ENCODE results near the gene LRRC18.

LRRC18 gene

GRCh38 chr10:48904861-48905260 is 34.8 kb downstream of the LRRC18 start:
- no peak for TF ChIP-seq REST (IDR thresholded peaks at IDR 0.05; ENCODE audit: insufficient read depth in 1 of 2, low read depth in 2 of 2, low read length in 2 of 2)

- TF ChIP-seq REST (IDR thresholded peaks at IDR 0.05; ENCODE audit: insufficient read depth in 1 of 2, low read depth in 2 of 2, low read length in 2 of 2) (no peak), SIN3A (IDR thresholded peaks at IDR 0.05; ENCODE audit: borderline replicate concordance, insufficient read depth, low read length) (no peak), TAF1 (IDR thresholded peaks at IDR 0.05; ENCODE audit: borderline replicate concordance, insufficient read depth, low read length) (no peak), FOXP2 (optimal IDR thresholded peaks at IDR 0.05; ENCODE audit: borderline replicate concordance, extremely low read depth, extremely low read length, insufficient read depth) (no peak), POLR2AphosphoS5 (IDR thresholded peaks at IDR 0.05; ENCODE audit: low read depth, low read length) (no peak)
Measured at GRCh38 chr10:48903151-48903550, 36.5 kb downstream of the LRRC18 start.

DNA sequence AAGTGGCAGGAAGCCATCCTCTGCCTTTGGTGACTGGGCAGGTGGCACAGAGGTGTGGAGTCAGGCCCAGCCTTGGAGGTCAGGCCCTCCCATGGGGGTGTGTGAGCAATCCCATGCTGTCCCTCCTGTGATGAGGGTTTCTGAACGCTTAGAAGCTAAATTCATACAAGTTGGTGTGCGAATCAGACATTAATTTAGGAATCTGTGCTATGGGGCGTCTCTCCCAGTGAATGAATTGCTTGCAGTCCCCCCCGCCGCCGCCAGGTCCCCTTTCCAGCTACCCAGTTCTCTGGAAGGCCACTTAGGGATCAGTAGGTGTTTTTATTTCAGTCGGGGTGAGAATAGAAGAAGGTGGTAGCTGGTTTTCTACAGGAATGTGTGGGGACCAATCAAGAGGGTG is 37.5 kb downstream of the LRRC18 start:
- TF ChIP-seq REST (IDR thresholded peaks at IDR 0.05; ENCODE audit: insufficient read depth in 1 of 2, low read depth in 2 of 2, low read length in 2 of 2) (no peak), SIN3A (IDR thresholded peaks at IDR 0.05; ENCODE audit: borderline replicate concordance, insufficient read depth, low read length) (no peak), TAF1 (IDR thresholded peaks at IDR 0.05; ENCODE audit: borderline replicate concordance, insufficient read depth, low read length) (no peak), POLR2AphosphoS5 (IDR thresholded peaks at IDR 0.05; ENCODE audit: low read depth, low read length) (no peak), FOXP2 (optimal IDR thresholded peaks at IDR 0.05; ENCODE audit: borderline replicate concordance, extremely low read depth, extremely low read length, insufficient read depth) (no peak)

DNA sequence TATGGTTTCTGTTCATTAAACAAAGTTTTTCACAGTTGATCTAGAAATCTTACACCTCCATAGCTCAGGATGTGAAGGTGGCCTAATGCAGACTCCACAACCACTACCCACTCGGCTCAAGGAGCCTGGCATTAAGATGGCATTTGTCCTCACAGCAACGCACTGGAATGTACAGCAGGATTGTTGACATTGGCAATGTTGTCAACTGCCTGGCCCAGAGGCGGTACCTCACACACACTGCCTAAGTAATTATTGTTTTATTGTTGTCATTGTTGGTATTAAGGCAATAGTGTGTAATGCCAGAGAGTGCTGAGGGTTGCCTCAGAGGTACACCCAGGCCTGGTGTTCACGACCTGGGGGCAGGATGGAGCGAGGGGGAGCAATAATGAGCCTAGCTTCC is 38.3 kb downstream of the LRRC18 start:
- no peak for TF ChIP-seq POLR2AphosphoS5 (IDR thresholded peaks at IDR 0.05; ENCODE audit: low read depth, low read length)
- no peak for TF ChIP-seq TAF1 (IDR thresholded peaks at IDR 0.05; ENCODE audit: borderline replicate concordance, insufficient read depth, low read length)
- TF ChIP-seq FOXP2 (optimal IDR thresholded peaks at IDR 0.05; ENCODE audit: borderline replicate concordance, extremely low read depth, extremely low read length, insufficient read depth), result no peak
- TF ChIP-seq REST (IDR thresholded peaks at IDR 0.05; ENCODE audit: insufficient read depth in 1 of 2, low read depth in 2 of 2, low read length in 2 of 2), result no peak
- TF ChIP-seq SIN3A (IDR thresholded peaks at IDR 0.05; ENCODE audit: borderline replicate concordance, insufficient read depth, low read length), result no peak

DNA sequence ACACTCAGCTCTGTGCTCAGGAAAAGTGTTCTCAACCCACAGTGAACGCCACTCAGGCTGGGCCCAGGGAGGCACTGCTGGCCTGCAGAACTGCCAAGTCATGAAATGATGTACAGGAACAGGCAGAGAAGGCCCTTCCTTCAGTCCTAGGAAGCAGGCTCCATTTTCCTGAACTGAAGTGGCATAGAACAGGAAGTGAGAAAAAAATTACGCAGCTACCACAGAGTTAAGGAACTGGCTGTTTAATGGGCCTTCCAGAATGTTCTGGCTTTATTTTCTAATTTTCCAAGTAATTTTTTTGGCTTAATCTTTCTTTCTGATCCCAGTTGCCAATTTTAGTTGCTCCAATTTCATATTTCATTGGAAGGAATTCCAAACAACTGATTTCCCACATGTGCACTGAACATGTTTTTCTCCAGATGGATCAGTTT is 39.3 kb downstream of the LRRC18 start:
- TF ChIP-seq SIN3A (IDR thresholded peaks at IDR 0.05; ENCODE audit: borderline replicate concordance, insufficient read depth, low read length) (no peak), REST (IDR thresholded peaks at IDR 0.05; ENCODE audit: insufficient read depth in 1 of 2, low read depth in 2 of 2, low read length in 2 of 2) (no peak), POLR2AphosphoS5 (IDR thresholded peaks at IDR 0.05; ENCODE audit: low read depth, low read length) (no peak), TAF1 (IDR thresholded peaks at IDR 0.05; ENCODE audit: borderline replicate concordance, insufficient read depth, low read length) (no peak), FOXP2 (optimal IDR thresholded peaks at IDR 0.05; ENCODE audit: borderline replicate concordance, extremely low read depth, extremely low read length, insufficient read depth) (no peak)

Data from PFSK-1 (cell line).